ENCODE data around the gene RNF114.

DNA sequence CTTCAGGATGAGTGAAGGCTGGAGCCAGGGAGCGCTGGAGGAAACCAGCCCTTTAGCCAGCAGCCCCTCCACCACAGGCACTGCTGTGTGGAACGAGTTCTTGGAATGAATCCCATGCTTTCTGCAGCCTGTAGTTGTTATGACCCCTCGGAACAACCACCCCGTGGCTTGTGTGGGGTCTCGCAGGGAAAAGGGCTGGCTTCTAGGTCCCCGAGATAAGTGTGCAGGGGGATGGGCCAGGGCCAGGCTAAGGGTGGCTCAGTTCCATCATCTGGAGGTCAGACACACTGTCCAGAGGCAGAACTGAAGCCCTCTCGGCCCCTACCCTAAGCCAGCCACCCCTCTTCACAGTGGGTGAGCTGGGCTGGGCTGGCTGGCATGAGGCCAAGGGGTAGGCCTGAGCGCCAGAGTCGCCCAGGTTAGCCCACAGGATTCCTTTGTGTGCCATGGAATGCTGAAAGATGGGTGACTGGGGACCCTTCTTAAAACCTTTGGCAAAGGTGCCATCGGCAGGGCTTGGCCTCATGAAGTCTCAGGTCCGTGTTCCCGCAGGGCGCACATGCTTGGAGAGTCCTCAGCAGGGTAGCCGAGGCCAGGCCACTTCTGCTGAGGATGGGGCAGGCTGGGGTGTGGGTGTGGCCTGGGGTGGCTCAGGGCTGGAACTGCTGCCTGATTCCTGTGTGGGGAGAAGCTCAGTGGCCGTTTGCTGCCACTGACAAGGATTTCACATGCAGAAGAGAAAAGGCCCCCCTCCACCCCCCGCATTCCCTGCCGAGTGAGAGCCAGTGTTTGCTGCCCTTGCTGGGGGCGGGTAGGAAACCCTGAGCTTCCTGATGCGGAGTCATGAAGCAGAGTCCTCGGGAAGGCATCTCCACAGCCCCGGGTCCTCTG, 45.5 kb upstream of the RNF114 start:
- TF ChIP-seq, protein P1, sequence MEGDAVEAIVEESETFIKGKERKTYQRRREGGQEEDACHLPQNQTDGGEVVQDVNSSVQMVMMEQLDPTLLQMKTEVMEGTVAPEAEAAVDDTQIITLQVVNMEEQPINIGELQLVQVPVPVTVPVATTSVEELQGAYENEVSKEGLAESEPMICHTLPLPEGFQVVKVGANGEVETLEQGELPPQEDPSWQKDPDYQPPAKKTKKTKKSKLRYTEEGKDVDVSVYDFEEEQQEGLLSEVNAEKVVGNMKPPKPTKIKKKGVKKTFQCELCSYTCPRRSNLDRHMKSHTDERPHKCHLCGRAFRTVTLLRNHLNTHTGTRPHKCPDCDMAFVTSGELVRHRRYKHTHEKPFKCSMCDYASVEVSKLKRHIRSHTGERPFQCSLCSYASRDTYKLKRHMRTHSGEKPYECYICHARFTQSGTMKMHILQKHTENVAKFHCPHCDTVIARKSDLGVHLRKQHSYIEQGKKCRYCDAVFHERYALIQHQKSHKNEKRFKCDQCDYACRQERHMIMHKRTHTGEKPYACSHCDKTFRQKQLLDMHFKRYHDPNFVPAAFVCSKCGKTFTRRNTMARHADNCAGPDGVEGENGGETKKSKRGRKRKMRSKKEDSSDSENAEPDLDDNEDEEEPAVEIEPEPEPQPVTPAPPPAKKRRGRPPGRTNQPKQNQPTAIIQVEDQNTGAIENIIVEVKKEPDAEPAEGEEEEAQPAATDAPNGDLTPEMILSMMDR (IDR thresholded peaks at IDR 0.05; ENCODE audit: poor library complexity, severe bottlenecking), result no peak
- no peak for TF ChIP-seq POLR2AphosphoS5 (IDR thresholded peaks at IDR 0.05)
- TF ChIP-seq, protein P2, sequence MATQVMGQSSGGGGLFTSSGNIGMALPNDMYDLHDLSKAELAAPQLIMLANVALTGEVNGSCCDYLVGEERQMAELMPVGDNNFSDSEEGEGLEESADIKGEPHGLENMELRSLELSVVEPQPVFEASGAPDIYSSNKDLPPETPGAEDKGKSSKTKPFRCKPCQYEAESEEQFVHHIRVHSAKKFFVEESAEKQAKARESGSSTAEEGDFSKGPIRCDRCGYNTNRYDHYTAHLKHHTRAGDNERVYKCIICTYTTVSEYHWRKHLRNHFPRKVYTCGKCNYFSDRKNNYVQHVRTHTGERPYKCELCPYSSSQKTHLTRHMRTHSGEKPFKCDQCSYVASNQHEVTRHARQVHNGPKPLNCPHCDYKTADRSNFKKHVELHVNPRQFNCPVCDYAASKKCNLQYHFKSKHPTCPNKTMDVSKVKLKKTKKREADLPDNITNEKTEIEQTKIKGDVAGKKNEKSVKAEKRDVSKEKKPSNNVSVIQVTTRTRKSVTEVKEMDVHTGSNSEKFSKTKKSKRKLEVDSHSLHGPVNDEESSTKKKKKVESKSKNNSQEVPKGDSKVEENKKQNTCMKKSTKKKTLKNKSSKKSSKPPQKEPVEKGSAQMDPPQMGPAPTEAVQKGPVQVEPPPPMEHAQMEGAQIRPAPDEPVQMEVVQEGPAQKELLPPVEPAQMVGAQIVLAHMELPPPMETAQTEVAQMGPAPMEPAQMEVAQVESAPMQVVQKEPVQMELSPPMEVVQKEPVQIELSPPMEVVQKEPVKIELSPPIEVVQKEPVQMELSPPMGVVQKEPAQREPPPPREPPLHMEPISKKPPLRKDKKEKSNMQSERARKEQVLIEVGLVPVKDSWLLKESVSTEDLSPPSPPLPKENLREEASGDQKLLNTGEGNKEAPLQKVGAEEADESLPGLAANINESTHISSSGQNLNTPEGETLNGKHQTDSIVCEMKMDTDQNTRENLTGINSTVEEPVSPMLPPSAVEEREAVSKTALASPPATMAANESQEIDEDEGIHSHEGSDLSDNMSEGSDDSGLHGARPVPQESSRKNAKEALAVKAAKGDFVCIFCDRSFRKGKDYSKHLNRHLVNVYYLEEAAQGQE (IDR thresholded peaks at IDR 0.05; ENCODE audit: borderline replicate concordance), result no peak
- TF ChIP-seq EP300 (conservative IDR thresholded peaks at IDR 0.05; ENCODE audit: poor library complexity, severe bottlenecking), result no peak
- no peak for TF ChIP-seq EZH2 (IDR thresholded peaks at IDR 0.05; ENCODE audit: borderline replicate concordance, insufficient read depth, low read length, poor library complexity, severe bottlenecking)
- TF ChIP-seq SMC3 (conservative IDR thresholded peaks at IDR 0.05; ENCODE audit: poor library complexity), result no peak
- TF ChIP-seq MXI1 (conservative IDR thresholded peaks at IDR 0.05; ENCODE audit: poor library complexity, severe bottlenecking), result no peak
- no peak for TF ChIP-seq TAF1 (IDR thresholded peaks at IDR 0.05; ENCODE audit: low read depth)
